Measurements from ENCODE around the gene ZNF197. TPM values are rescaled to one million over a fixed set of nuclear protein-coding genes. Genes with fewer than 3 reads are reported as not detected.
A peak's percentile ranks its signal among the peaks of the same experiment; 100 is the strongest.

Gene ZNF197
- total and polyA plus RNA-seq, 2 of the 13 experiments (the other 11 are each of a cell fraction or from before 2014, with no cell fraction given): 1.8 to 6.8 TPM

- TF ChIP-seq LRRFIP1 (CRISPR knock-in tag; conservative IDR thresholded peaks at IDR 0.05) (no peak), NRL (CRISPR knock-in tag; IDR thresholded peaks at IDR 0.05; ENCODE audit: borderline replicate concordance) (no peak), ZNF710 (CRISPR knock-in tag; IDR thresholded peaks at IDR 0.05; ENCODE audit: borderline replicate concordance) (no peak), MBD4 (IDR thresholded peaks at IDR 0.05; ENCODE audit: borderline replicate concordance, low read length) (no peak), ZMAT3 (CRISPR knock-in tag; conservative IDR thresholded peaks at IDR 0.05) (no peak), ZNF503 (CRISPR knock-in tag; IDR thresholded peaks at IDR 0.05) (no peak), NFE2L2 (IDR thresholded peaks at IDR 0.05; ENCODE audit: low read length) (no peak), ZNF747 (CRISPR knock-in tag; IDR thresholded peaks at IDR 0.05; ENCODE audit: borderline replicate concordance) (no peak), NR2F2 (IDR thresholded peaks at IDR 0.05; ENCODE audit: borderline replicate concordance, low read depth) (no peak), ZNF101 (CRISPR knock-in tag; IDR thresholded peaks at IDR 0.05; ENCODE audit: borderline replicate concordance, low read depth) (no peak), ZNF7 (CRISPR knock-in tag; IDR thresholded peaks at IDR 0.05) (no peak), ZNF615 (CRISPR knock-in tag; IDR thresholded peaks at IDR 0.05; ENCODE audit: borderline replicate concordance) (no peak), ZNF629 (CRISPR knock-in tag; conservative IDR thresholded peaks at IDR 0.05) (no peak), ZFYVE20 (CRISPR knock-in tag; IDR thresholded peaks at IDR 0.05; ENCODE audit: borderline replicate concordance, low read depth) (no peak), CBX2 (IDR thresholded peaks at IDR 0.05; ENCODE audit: low read depth, low read length) (no peak), CBX2 (CRISPR knock-in tag; IDR thresholded peaks at IDR 0.05; ENCODE audit: low read depth) (no peak), ZBTB49 (CRISPR knock-in tag; IDR thresholded peaks at IDR 0.05; ENCODE audit: borderline replicate concordance) (no peak), ZNF577 (CRISPR knock-in tag; IDR thresholded peaks at IDR 0.05; ENCODE audit: borderline replicate concordance, low read depth) (no peak), PAWR (CRISPR knock-in tag; IDR thresholded peaks at IDR 0.05; ENCODE audit: borderline replicate concordance) (no peak), ZNF253 (CRISPR knock-in tag; IDR thresholded peaks at IDR 0.05; ENCODE audit: borderline replicate concordance) (no peak), THAP11 (CRISPR knock-in tag; IDR thresholded peaks at IDR 0.05) (peak; percentile 82)
These were observed at the start of gene ZNF197 (continued) for GRCh38 chr3:44624749-44625480.
